HepG2 (cell line): Measurements from ENCODE around the gene PKD1L1. TPM values are rescaled to one million over a fixed set of nuclear protein-coding genes. Genes with fewer than 3 reads are reported as not detected.
"Not testable (repeated sequence)": the region's sequence is repeated elsewhere in the genome, so short reads cannot be mapped to it uniquely, and the experiment has no call there.

ENCODE experiments used
- ATAC-seq: fragments of 200-7000 bp; cut with Tn5 transposase; 3 replicates; pipeline ENCODE4 v1.9.1; 2020; ENCODE audit warnings: mild to moderate bottlenecking, moderate library complexity
- BruUV-seq: library from RNA; stranded (reverse); fragments of 400-500 nt; replicated peaks from 2 replicates; lab custom pipeline; 2021; lab: Mats Ljungman, UMichigan
- CTCF ChIA-PET: fragments of 300-600 bp; formaldehyde crosslinking; extraction: SDS; loops from one replicate; lab custom pipeline; 2021; ENCODE audit warnings: low total read pairs, inconsistent platforms, low intra/inter-chr PET ratio; lab: Yijun Ruan, JAX
- POLR2A ChIA-PET: fragments of 350-600 bp; sonication (Branson Sonifier 250); formaldehyde crosslinking; loops from one replicate; lab custom pipeline; 2020; ENCODE audit warnings: antibody characterized with exemption, inconsistent platforms; lab: Yijun Ruan, JAX
- DNase-seq: peaks from one replicate; pipeline ENCODE4 v3.0.0-alpha.2; 2015; ENCODE audit warnings: low spot score
- FAIRE-seq: peaks from 3 replicates; lab custom pipeline; 2011; peaks lifted over from hg19 to GRCh38; lab: Jason Lieb, UNC
- H2AFZ ChIP-seq: one replicate; pipeline ENCODE4 v1.6.1; 2011; ENCODE audit warnings: low read length, inconsistent platforms
- H3K27ac ChIP-seq: fragments of 300-600 bp; 3 replicates; pipeline ENCODE4 v1.8.0; 2011; ENCODE audit warnings: mixed run types, mild to moderate bottlenecking, mixed read lengths, low read length, inconsistent platforms; ENCODE audit not compliant: insufficient read depth; ENCODE audit errors: extremely low read length
- H3K27me3 ChIP-seq, 2 experiments: fragments of 200-600 bp in 1 of 2; 2 replicates in 1 of 2; 3 replicates in 1 of 2; pipeline versions ENCODE4 v1.6.0 to v1.8.0; 2011; ENCODE audit warnings: low read length in 2 of 2, mild to moderate bottlenecking in 2 of 2, moderate library complexity in 2 of 2, inconsistent platforms in 1 of 2; ENCODE audit not compliant: insufficient read depth in 2 of 2, control insufficient read depth in 1 of 2
- H3K36me3 ChIP-seq, 2 experiments: fragments of 200-600 bp in 1 of 2; replicated peaks in 1 of 2; 2 replicates in 1 of 2; 3 replicates in 1 of 2; pipeline versions ENCODE4 v1.5.1 to v1.8.0; 2011; ENCODE audit warnings: low read length in 2 of 2, inconsistent platforms in 1 of 2; ENCODE audit not compliant: insufficient read depth in 2 of 2, control insufficient read depth in 1 of 2
- H3K4me1 ChIP-seq: 2 replicates; pipeline ENCODE4 v1.5.1; 2012; ENCODE audit warnings: low read length, inconsistent platforms; ENCODE audit not compliant: insufficient read depth
- H3K4me2 ChIP-seq: 2 replicates; pipeline ENCODE4 v1.6.0; 2011; ENCODE audit warnings: low read depth, low read length, inconsistent platforms
- H3K4me3 ChIP-seq, 3 experiments: fragments of 200-600 bp in 1 of 3; sonication (generic), shearing (Covaris generic) in 1 of 3; replicated peaks in 1 of 3; 2 replicates each; pipeline ENCODE4 v1.5.1; 2011 to 2016; ENCODE audit warnings: low read length in 3 of 3, inconsistent platforms in 2 of 3, low read depth in 2 of 3, mild to moderate bottlenecking in 2 of 3, control low read depth in 1 of 3, mixed read lengths in 1 of 3; ENCODE audit not compliant: insufficient read depth in 1 of 3
- H3K79me2 ChIP-seq: one replicate; pipeline ENCODE4 v1.6.1; 2011; ENCODE audit warnings: low read length, inconsistent platforms; ENCODE audit not compliant: insufficient read depth
- H3K9ac ChIP-seq: 2 replicates; pipeline ENCODE4 v1.6.0; 2011; ENCODE audit warnings: mild to moderate bottlenecking, low read depth, low read length, inconsistent platforms; ENCODE audit not compliant: insufficient read depth
- H3K9me3 ChIP-seq: 2 replicates; pipeline ENCODE4 v1.5.1; 2012; ENCODE audit warnings: mild to moderate bottlenecking, low read length
- H4K20me1 ChIP-seq: 2 replicates; pipeline ENCODE4 v1.6.0; 2011; ENCODE audit warnings: inconsistent platforms, mild to moderate bottlenecking, low read length, moderate library complexity; ENCODE audit not compliant: insufficient read depth
- ARHGAP35 ChIP-seq: sonication (generic); formaldehyde crosslinking; IDR thresholded peaks from 2 replicates; pipeline ENCODE4 v1.9.0; 2022; ENCODE audit warnings: mild to moderate bottlenecking, inconsistent platforms, moderate library complexity, missing genetic modification reagents, borderline replicate concordance
- ATRX ChIP-seq: sonication (generic); formaldehyde crosslinking; IDR thresholded peaks from 2 replicates; pipeline ENCODE4 v1.4.0; 2020; ENCODE audit warnings: missing genetic modification reagents, borderline replicate concordance
- HNRNPUL1 ChIP-seq: fragments of 200-400 bp; formaldehyde crosslinking; IDR thresholded peaks from 2 replicates; pipeline ENCODE4 v1.6.1; 2017; ENCODE audit warnings: low read depth, mild to moderate bottlenecking, low read length, moderate library complexity
- KDM2A ChIP-seq: sonication (generic); formaldehyde crosslinking; IDR thresholded peaks from 2 replicates; pipeline ENCODE4 v1.4.0; 2020; ENCODE audit warnings: low read depth, missing genetic modification reagents, borderline replicate concordance
- MAZ ChIP-seq, 2 experiments: sonication (generic) in 1 of 2; formaldehyde crosslinking in 1 of 2; IDR thresholded peaks; 2 replicates each; pipeline versions ENCODE4 v1.5.0 to v1.6.1; 2012 to 2020; ENCODE audit warnings: low read depth in 2 of 2, mild to moderate bottlenecking in 2 of 2, borderline replicate concordance in 1 of 2, improper control_type of control experiment in 1 of 2, low read length in 1 of 2, missing genetic modification reagents in 1 of 2, moderate library complexity in 1 of 2
- ONECUT2 ChIP-seq: sonication (generic); formaldehyde crosslinking; IDR thresholded peaks from 2 replicates; pipeline ENCODE4 v1.4.0; 2020; ENCODE audit warnings: missing genetic modification reagents
- PHF8 ChIP-seq: sonication (generic); formaldehyde crosslinking; IDR thresholded peaks from 2 replicates; pipeline ENCODE4 v1.5.0; 2020; ENCODE audit warnings: missing genetic modification reagents
- PPARG ChIP-seq: conservative IDR thresholded peaks from 2 replicates; pipeline ENCODE4 v1.6.1; 2016; ENCODE audit warnings: missing biosample characterization, missing genetic modification reagents
- PTBP1 ChIP-seq: fragments of 200-400 bp; formaldehyde crosslinking; IDR thresholded peaks from 2 replicates; pipeline ENCODE4 v1.6.1; 2018; ENCODE audit warnings: low read length, low read depth; ENCODE audit not compliant: poor library complexity, severe bottlenecking
- SMARCE1 ChIP-seq: fragments of 450-650 bp; IDR thresholded peaks from 2 replicates; pipeline ENCODE4 v1.6.1; 2017; ENCODE audit warnings: borderline replicate concordance
- XRCC5 ChIP-seq: fragments of 200-400 bp; formaldehyde crosslinking; optimal IDR thresholded peaks from 2 replicates; pipeline ENCODE3; 2017; ENCODE audit warnings: mild to moderate bottlenecking, low read length
- ZFP90 ChIP-seq: sonication (generic); formaldehyde crosslinking; IDR thresholded peaks from 2 replicates; pipeline ENCODE4 v1.8.0; 2022; ENCODE audit warnings: missing genetic modification reagents, mild to moderate bottlenecking, inconsistent platforms, borderline replicate concordance
- ZMYM2 ChIP-seq: sonication (generic); formaldehyde crosslinking; IDR thresholded peaks from 2 replicates; pipeline ENCODE4 v1.8.0; 2022; ENCODE audit warnings: mild to moderate bottlenecking, missing genetic modification reagents
- ZNF10 ChIP-seq: sonication (generic); formaldehyde crosslinking; IDR thresholded peaks from 2 replicates; pipeline ENCODE4 v1.4.0; 2020; ENCODE audit warnings: mild to moderate bottlenecking, low read depth, missing genetic modification reagents, borderline replicate concordance
- ZNF44 ChIP-seq: sonication (generic); formaldehyde crosslinking; IDR thresholded peaks from 2 replicates; pipeline ENCODE4 v1.5.1; 2020; ENCODE audit warnings: mild to moderate bottlenecking, missing genetic modification reagents
- ZNF547 ChIP-seq: sonication (generic); formaldehyde crosslinking; IDR thresholded peaks from 2 replicates; pipeline ENCODE4 v1.5.1; 2020; ENCODE audit warnings: mild to moderate bottlenecking, missing genetic modification reagents
- ZNF784 ChIP-seq: sonication (generic); formaldehyde crosslinking; IDR thresholded peaks from 2 replicates; pipeline ENCODE4 v1.5.1; 2020; ENCODE audit warnings: missing genetic modification reagents, mild to moderate bottlenecking, borderline replicate concordance
- WGBS: methylation state at CpG from one replicate; pipeline ENCODE4 v1.1.6; 2017; ENCODE audit warnings: low lambda C conversion rate; 5-methylcytosine and 5-hydroxymethylcytosine counted together
- in situ Hi-C: cut with HindIII; loops from 2 replicates; pipeline ENCODE4 v1.10.0; 2017; ENCODE audit warnings: low pct_unique_long_range_greater_than_20kb; ENCODE audit not compliant: extremely low pct_ligation_motif_present
- intact Hi-C: fragments of 100-400 bp; cut with micrococcal nuclease; formaldehyde crosslinking; loops from one replicate; pipeline ENCODE4 v1.10.0; 2022; ENCODE audit not compliant: unreplicated experiment
- polyA plus RNA-seq, 8 experiments: library from polyadenylated mRNA; depleted of rRNA in 3 of 8; stranded (reverse) in 7 of 8; unstranded in 1 of 8; fragments of >200 nt; fragmentation: Illumina TruSeq in 4 of 8; extraction: Trizol in 4 of 8; gene quantifications; 2 replicates each; pipeline versions ENCODE4 v1.2.1 to v1.2.3, GENCODE V29; 2011 to 2016; ENCODE audit warnings: low read depth in 4 of 8, missing spikeins in 1 of 8, mixed read lengths in 1 of 8; ENCODE audit not compliant: insufficient read depth in 1 of 8
- total RNA-seq, 5 experiments: library from RNA; depleted of rRNA; stranded (reverse); fragments of >200 nt; fragmentation: Illumina TruSeq; extraction: Trizol; gene quantifications; 2 replicates each; pipeline ENCODE4 v1.2.3, GENCODE V29; 2016; ENCODE audit warnings: low read depth in 1 of 5

The PKD1L1 gene
- total and polyA plus RNA-seq, 2 of the 13 experiments (the other 11 are each of a cell fraction or from before 2014, with no cell fraction given): 0.01 TPM; not detected in 1

GRCh38 chr7:47796347-47796746 is 151.9 kb downstream of the PKD1L1 start (continued):
- no peak for TF ChIP-seq ZNF784 (CRISPR knock-in tag)
- TF ChIP-seq ZNF44 (CRISPR knock-in tag): no peak
- TF ChIP-seq ARHGAP35 (CRISPR knock-in tag): no peak
- no peak for TF ChIP-seq MAZ (IDR thresholded peaks at IDR 0.05; ENCODE audit: borderline replicate concordance, low read depth, low read length)
- TF ChIP-seq MAZ (CRISPR knock-in tag; IDR thresholded peaks at IDR 0.05; ENCODE audit: low read depth): no peak
- TF ChIP-seq PPARG (CRISPR knock-in tag): no peak
- TF ChIP-seq PHF8 (CRISPR knock-in tag): no peak
- no peak for TF ChIP-seq ZNF10 (CRISPR knock-in tag)
- no peak for TF ChIP-seq ZNF547
- no peak for TF ChIP-seq ATRX (CRISPR knock-in tag)
- TF ChIP-seq KDM2A (CRISPR knock-in tag): no peak

- Histone ChIP-seq H3K9ac (no peak overlapping the region), H2AFZ (no peak overlapping the region), H3K27ac (no peak overlapping the region), H3K27me3 (no peaks in the 10 kb centered on the region), H3K4me1 (peaks cover 53% of the 10 kb centered on the region), H3K9me3 (no peaks in the 10 kb centered on the region), H3K36me3 (no peaks in the 10 kb centered on the region), H4K20me1 (no peaks in the 10 kb centered on the region), H3K79me2 (no peaks in the 10 kb centered on the region), H3K4me2 (no peak overlapping the region), H3K4me3 (no peak overlapping the region)
- intact Hi-C loops: no loop called here
- no peak for DNase-seq
- 92% methylated on average over 2 of the region's 2 CpGs for WGBS
- no TSS peak for BruUV-seq
- ChIA-PET POLR2A (interaction anchor here (2.0 kb wide), 1 partner anchor 9 kb away, joined by 6 read pairs; no protein-coding TSS in a partner anchor), CTCF (no interaction called here)
- no peak for TF ChIP-seq SMARCE1
- TF ChIP-seq ZMYM2 (CRISPR knock-in tag): no peak
- no peak for TF ChIP-seq XRCC5
- TF ChIP-seq ONECUT2 (CRISPR knock-in tag): no peak
- no peak for TF ChIP-seq ZFP90 (CRISPR knock-in tag)
- TF ChIP-seq HNRNPUL1: no peak
- TF ChIP-seq PTBP1: no peak
- FAIRE-seq: no peak
- in situ Hi-C loops: no loop called here
- no peak for ATAC-seq
Measured at GRCh38 chr7:47795631-47796030, 152.6 kb downstream of the PKD1L1 start.

- H3K36me3 ChIP-seq, H3K4me3 ChIP-seq, H3K79me2 ChIP-seq, CTCF ChIA-PET, FAIRE-seq, H3K9me3 ChIP-seq, H4K20me1 ChIP-seq, H3K27ac ChIP-seq, H2AFZ ChIP-seq, POLR2A ChIA-PET, H3K4me2 ChIP-seq, BruUV-seq, DNase-seq, H3K9ac ChIP-seq, ATAC-seq, H3K27me3 ChIP-seq, intact Hi-C loops, in situ Hi-C loops: not testable (repeated sequence)
- peaks cover 49% of the 10 kb centered on the region for H3K4me1 ChIP-seq
Measured at GRCh38 chr7:47795126-47795525, 153.1 kb downstream of the PKD1L1 start.
